ENCODE data around the gene CTIF.

Gene CTIF

GRCh38 chr18:48573632-48574283 lies 34.9 kb downstream of the CTIF start:
- in situ Hi-C loops (cut with MboI; ENCODE audit: low sequenced_read_pairs), result no loop called here

DNA sequence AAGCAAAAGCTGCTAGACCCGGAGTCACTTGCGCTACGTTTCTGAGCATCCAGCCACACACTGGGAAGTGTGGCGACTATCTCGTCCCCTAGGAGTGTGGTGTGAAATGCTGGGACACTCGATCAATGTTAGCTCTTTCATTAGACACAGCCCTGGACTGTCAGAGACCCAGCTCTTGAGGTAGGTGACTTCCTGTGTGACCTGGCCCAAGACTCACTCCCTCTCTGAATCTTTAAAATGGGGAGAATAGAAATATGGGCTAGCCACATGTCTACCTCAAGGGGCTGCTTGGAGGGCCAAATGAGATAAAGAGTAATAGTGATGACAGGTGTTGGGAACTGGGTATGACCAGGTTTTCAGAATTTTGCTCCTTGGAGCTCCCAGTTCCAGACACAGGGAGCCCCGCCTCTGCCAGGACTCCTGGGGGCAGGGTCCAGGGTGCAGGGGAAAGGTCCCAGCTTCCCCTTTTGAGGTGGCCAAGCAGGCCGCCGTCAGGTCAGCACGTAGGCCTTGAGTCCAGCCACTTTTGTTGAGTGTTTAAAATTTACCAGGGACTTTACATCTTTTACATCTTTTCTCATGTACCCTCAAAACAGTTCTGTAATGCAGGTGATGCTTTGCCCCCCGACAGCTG lies 36.0 kb downstream of the CTIF start:
- in situ Hi-C loops (cut with MboI; ENCODE audit: low sequenced_read_pairs), result no loop called here

GRCh38 chr18:48575301-48575657 lies 36.4 kb downstream of the CTIF start:
- in situ Hi-C loops (cut with MboI; ENCODE audit: low sequenced_read_pairs), result no loop called here

- in situ Hi-C loops (cut with MboI; ENCODE audit: low sequenced_read_pairs), result no loop called here
These were observed 37.0 kb downstream of the CTIF start for GRCh38 chr18:48575658-48576456.

DNA sequence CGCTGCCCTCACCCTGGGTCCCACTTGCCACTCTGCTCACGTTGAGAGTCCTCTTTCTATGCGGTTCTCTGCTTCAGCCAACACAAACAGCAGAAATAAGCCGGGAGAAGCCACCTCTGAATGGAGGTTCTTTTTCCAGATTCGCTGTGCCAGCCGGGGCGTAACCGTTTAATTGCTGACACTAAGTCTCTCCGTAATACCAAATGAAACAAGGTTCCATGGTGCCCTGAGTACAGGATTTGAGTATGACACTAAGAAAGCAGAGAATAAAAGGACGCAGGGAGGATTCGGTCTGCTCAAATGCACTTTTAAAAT lies 37.6 kb downstream of the CTIF start:
- in situ Hi-C loops (cut with MboI; ENCODE audit: low sequenced_read_pairs), result no loop called here

DNA sequence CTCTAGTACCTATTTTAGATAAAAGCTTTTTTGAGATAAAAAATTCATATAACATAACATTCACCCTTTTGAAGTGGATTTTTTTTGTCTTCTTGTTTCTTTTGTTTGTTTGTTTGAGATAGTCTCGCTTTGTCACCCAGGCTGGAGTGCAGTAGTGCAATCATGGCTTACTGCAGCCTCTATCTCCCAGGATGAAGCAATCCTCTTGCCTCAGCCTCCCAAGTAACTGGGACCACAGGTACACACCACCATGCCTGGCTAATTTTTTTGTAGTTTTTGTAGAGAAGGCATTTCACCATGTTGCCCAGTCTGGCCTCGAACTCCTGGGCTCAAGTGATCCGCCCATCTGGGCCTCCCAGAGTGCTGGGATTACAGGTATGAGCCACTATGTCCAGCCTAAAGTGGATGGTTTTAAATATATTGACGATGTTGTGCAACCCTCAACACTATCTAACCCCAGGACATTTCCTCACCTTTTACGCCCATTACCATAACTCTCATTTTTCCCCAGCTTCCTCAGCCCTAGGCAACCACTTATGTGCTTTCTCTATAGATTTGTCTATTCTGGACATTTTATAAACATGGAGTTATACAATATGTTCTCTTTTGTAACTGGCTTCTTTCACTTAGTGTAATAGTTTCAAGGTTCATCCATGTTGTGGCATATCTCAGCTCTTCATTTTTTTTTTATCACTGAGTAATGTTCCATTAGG lies 38.8 kb downstream of the CTIF start:
- in situ Hi-C loops (cut with MboI; ENCODE audit: low sequenced_read_pairs), result no loop called here

- in situ Hi-C loops (cut with MboI; ENCODE audit: low sequenced_read_pairs), result no loop called here
These were observed 39.5 kb downstream of the CTIF start for GRCh38 chr18:48578289-48578688.

DNA sequence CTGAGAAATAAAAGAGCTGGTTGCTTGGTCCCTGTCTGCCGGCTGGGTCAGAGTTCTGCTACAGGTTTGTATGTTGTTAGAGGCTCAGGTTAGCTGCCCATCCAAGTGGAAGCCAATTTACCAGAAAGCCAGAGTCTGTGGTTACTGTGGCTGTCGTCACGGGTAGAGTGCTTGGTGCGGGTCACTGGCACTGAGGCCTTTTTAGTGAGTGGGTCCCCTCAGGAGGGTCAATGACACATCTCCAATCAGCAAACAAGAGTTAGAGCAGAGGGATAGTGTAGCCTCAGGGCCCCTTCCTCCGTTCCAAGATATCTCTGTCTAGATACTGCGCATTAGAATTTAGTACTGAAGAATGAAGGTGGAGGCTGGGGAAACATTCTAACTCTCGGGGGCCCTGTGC lies 41.2 kb downstream of the CTIF start:
- in situ Hi-C loops (cut with MboI; ENCODE audit: low sequenced_read_pairs), result no loop called here

DNA sequence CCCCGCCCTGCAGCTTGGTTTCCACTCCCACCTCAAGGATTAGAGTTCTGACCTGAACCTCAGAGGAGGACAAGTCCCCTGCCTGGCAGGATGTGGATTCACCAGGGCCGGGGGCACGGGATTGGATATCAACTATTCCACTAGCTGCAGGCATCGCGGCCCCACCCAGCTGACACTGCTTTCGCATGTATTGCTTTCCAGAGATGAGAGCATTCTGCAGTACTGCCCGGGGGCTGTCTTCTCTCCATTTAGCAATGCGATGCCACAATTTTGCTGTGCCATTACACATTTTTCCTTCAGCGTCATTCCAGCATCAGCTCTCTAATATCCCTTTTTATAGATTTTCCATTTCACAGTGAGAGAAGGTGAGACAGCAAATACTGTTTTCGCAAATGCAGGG lies 42.0 kb downstream of the CTIF start:
- in situ Hi-C loops (cut with MboI; ENCODE audit: low sequenced_read_pairs), result no loop called here

GRCh38 chr18:48581206-48581605 lies 42.4 kb downstream of the CTIF start:
- in situ Hi-C loops (cut with MboI; ENCODE audit: low sequenced_read_pairs), result no loop called here

DNA sequence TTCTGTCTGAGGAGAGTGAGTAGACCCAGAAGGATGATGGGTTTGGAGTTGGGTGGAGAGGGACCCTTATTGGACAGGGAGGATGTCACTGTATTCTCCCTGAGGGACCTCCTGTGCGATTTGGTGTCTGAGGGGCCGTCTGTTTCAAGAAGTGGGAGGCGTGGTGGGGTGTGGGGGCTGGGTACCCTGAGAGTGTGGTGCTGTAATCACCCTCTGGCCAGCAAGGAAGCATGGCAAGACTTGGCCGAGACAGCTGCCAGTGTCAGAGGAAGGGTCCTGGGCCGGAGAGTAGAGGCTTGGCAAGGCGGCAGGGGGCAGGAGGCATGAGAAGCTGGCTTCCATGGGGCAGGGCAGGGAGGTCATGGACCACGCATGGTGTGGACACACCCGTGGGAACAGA lies 43.1 kb downstream of the CTIF start:
- in situ Hi-C loops (cut with MboI; ENCODE audit: low sequenced_read_pairs), result no loop called here

DNA sequence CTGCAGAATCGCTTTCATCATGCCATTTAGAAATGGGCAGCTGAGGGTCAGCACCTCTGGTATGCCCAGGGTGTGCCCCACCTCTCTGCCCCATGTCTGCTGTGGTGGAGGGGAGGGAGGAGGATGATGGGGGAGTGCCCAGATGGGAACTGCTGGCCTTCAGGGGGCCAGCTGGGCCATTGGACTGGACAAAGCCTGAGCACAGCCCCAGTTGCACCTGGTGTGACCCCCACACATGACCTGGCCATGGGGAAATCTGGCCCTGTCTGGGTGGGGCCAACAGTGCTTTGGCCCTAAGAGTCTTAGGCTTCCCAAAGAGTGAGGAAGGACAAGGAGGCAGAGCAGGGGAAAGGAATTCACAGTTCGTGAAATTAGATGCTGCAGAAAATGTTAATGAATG lies 44.1 kb downstream of the CTIF start:
- in situ Hi-C loops (cut with MboI; ENCODE audit: low sequenced_read_pairs), result no loop called here

GRCh38 chr18:48583573-48583972 lies 44.7 kb downstream of the CTIF start:
- in situ Hi-C loops (cut with MboI; ENCODE audit: low sequenced_read_pairs), result no loop called here

DNA sequence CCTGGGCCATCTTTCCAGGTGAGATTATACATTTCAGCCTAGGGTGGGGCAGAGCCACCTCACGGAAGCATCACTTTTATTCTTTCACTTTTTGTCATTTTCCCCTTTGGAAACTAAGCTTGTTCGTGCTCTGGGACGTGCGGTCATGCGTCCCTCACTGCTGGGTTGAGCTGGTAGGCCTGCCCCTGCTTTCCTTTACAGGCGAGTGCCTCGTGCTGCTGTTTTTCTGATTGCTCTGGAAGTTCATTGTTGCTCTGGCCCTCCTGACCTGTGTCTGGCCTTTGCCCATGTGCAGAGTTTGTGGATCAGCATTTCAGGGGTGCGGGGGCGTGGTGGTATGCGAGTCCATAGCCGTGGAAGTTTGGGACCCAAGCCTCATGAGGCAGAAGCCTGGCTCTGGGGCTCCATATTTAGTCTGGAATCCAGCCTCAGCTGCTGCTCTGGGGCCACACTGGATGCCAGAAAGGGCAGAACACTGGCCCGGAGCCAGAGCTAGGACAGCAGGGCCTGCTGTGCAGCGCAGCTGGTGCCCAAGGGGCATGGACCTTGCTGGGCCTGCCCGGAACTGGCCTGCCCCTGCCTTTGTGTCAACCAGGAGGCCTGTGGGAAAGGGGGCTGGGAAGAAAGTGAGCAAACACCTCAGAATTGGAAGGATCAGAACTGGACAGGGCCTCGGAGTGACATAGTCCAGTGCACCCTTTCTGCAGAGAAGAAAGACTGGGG lies 51.1 kb downstream of the CTIF start:
- in situ Hi-C loops (cut with MboI; ENCODE audit: low sequenced_read_pairs), result no loop called here

DNA sequence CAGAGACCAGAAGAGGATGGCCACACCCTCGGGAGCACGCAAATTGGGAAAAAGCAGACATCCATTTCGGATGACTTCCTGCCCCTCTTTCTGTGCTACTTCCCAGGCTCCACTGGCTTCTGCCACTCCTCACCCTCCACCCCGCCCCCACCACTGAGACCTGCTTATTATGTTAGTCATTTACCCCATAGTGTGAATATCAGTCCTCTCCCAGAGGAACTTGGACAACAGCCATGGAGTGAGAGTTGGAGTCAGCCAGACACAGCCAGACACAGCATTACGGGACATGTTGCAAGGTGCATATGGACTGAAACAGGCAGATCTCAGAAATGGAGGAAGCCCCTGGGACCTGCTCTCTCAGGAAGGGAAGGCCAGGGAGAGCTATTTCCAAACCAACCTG lies 51.8 kb downstream of the CTIF start:
- in situ Hi-C loops (cut with MboI; ENCODE audit: low sequenced_read_pairs), result no loop called here

DNA sequence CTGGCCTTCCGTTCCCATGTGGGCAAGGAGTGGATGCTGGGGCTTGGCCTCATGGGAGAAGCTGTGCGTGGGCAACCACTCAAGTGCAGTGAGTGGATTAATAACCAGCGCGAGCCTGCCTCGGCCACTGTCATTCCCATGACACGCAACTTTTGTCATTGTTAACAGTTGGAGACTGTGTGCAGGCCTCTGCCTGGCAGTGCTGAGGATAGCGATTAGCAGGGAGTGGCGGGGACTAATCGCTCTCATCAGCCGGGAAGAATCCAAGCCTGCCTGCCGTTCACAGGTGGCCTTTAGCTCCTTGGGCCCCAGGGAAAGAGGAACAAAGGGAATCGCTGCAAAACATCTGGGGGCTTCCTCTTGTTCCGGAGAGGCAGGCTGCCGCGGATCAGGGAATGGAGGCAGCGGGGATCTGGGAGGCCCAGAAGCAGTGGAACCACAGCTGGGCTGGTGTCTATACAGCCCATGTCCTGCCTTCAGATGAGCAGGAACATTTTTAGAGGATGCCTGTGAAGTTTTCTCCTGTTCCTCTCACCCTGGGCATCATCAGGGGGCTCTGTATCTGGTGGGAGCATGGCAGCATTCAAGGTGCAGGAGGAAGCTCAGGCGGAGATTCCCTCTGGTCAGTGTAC lies 53.8 kb downstream of the CTIF start:
- in situ Hi-C loops (cut with MboI; ENCODE audit: low sequenced_read_pairs), result no loop called here

GRCh38 chr18:48594471-48595094 lies 55.8 kb downstream of the CTIF start:
- in situ Hi-C loops (cut with MboI; ENCODE audit: low sequenced_read_pairs), result no loop called here

DNA sequence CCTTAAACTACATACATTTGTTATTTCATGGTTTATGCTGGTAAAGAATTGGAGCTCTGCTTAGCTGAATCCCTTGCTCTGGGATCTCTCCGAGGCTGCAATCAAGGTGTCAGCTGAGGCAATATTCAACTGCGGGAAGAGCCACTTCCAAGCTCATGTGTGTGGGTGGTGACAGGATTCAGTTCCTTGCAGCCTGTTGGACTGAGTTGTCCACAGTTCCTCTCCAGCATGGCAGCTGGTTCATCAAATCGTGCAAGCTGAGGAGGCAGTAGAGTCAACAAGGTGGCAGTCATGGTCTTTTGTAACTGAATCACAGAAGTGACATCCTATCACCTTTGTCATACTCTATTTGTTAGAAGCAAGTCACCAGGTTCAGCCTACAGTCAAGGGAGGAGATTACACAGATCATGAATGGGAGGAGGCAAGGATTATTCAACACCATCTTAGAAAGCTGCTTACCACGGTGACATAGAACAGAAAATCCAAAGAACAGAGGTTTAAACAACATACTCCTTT lies 56.9 kb downstream of the CTIF start:
- in situ Hi-C loops (cut with MboI; ENCODE audit: low sequenced_read_pairs), result no loop called here

GRCh38 chr18:48597110-48597509 lies 58.3 kb downstream of the CTIF start:
- in situ Hi-C loops (cut with MboI; ENCODE audit: low sequenced_read_pairs), result no loop called here

- in situ Hi-C loops (cut with MboI; ENCODE audit: low sequenced_read_pairs), result no loop called here
These were observed 58.8 kb downstream of the CTIF start for GRCh38 chr18:48597671-48598070.
